Skeletal muscle satellite cell (primary cell): ENCODE results near the gene GRM8.

Experiments used
- H3K27me3 ChIP-seq: 2 replicates; pipeline ENCODE4 v1.7.0; 2013; ENCODE audit warnings: low read length; ENCODE audit not compliant: control insufficient read depth, insufficient read depth
- H3K36me3 ChIP-seq: 2 replicates; pipeline ENCODE4 v1.7.0; 2013; ENCODE audit warnings: mild to moderate bottlenecking, control low read depth, low read length; ENCODE audit not compliant: insufficient read depth
- H3K4me1 ChIP-seq: 2 replicates; pipeline ENCODE4 v1.7.0; 2013; ENCODE audit warnings: low read length; ENCODE audit not compliant: control insufficient read depth, insufficient read depth
- H3K4me2 ChIP-seq: 2 replicates; pipeline ENCODE4 v1.7.0; 2013; ENCODE audit warnings: mild to moderate bottlenecking, low read length
- H3K4me3 ChIP-seq: 2 replicates; pipeline ENCODE4 v1.7.0; 2013; ENCODE audit warnings: low read length
- H3K9ac ChIP-seq: 2 replicates; pipeline ENCODE4 v1.7.0; 2013; ENCODE audit warnings: mild to moderate bottlenecking, low read depth, low read length, moderate library complexity
- H3K9me3 ChIP-seq: replicated peaks from 2 replicates; pipeline ENCODE4 v1.7.0; 2013; ENCODE audit warnings: mild to moderate bottlenecking, control low read depth, low read length

GRM8 gene

DNA sequence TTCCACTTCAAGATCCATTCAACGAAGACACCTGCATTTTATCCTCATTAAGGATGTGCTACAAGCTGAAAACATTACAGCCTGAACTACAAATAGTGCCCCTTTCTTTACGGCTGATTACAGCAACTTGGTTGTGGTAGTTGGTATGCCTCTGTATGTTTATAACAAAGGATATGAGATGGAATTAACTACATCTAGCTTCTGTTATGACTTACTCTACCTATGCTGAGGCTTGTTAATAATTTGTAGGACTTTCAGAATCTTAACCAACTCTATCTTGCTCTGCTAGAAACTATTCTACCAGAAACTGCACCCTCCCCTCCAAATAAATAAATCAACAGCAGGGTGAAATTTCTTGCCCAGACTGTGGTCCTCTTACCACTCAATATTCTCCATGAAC lies 448.1 kb downstream of the GRM8 start:
- H3K27me3 ChIP-seq, result no peaks in the 10 kb centered on the region
- no peaks in the 10 kb centered on the region for H3K9me3 ChIP-seq

DNA sequence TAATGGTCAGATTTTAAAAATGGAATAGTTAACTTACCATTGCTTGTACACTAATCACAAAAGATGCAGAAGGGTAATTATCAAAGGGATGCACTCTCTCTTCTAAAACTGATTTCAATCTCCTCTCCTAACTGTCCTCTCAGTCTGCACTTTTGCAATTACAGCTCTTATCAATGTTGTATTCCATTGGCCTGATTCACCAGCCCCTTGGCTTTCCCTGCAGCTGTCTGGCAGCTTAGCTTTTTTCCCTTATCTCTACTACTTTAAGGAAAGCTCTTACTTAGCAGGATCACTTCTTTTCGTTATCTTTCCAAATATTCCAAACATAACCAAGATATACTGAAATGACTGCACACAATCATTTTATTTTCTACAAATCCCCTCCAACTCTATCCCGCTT lies 448.8 kb downstream of the GRM8 start:
- Histone ChIP-seq H3K36me3 (no peaks in the 10 kb centered on the region), H3K9ac (no peak overlapping the region), H3K9me3 (no peaks in the 10 kb centered on the region), H3K27me3 (no peaks in the 10 kb centered on the region), H3K4me3 (no peak overlapping the region), H3K4me2 (no peak overlapping the region), H3K4me1 (no peaks in the 10 kb centered on the region)

More for the DNA sequence above, 448.1 kb downstream of the GRM8 start:
- Histone ChIP-seq H3K9ac (no peak overlapping the region), H3K4me3 (no peak overlapping the region), H3K4me1 (no peaks in the 10 kb centered on the region), H3K36me3 (no peaks in the 10 kb centered on the region), H3K4me2 (no peak overlapping the region)

DNA sequence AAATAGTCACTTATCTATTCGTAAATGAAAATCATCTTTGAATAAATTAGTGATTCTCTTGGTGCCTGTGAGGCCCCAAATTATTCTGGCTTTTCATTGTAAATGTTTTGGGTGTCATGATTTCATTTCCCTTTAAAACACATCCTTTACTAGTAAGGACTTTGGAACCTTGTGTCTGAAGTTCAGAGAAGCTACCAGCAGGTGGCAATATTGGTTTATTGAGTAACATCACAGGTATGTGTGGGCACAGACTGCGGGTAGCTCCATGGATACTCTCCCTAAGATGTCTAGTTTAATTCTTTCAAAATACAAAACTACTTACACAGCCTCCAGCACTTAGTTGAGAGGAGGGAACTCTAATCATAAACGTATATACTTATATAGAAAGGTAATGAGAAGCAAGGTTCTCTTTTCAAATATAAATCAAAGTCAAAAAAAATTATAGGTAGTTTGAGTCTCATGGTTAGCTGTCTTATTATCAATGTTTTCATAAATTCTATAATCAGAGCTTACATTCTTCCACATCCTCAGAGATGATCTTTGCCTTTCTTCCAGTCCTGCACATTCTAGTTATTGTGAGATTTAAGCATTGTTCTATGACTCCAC lies 449.6 kb downstream of the GRM8 start:
- no peaks in the 10 kb centered on the region for H3K36me3 ChIP-seq
- no peak overlapping the region for H3K9ac ChIP-seq
- no peak overlapping the region for H3K4me3 ChIP-seq
- H3K27me3 ChIP-seq, result no peaks in the 10 kb centered on the region
- H3K4me1 ChIP-seq, result no peaks in the 10 kb centered on the region
- H3K4me2 ChIP-seq, result no peak overlapping the region
- no peaks in the 10 kb centered on the region for H3K9me3 ChIP-seq

DNA sequence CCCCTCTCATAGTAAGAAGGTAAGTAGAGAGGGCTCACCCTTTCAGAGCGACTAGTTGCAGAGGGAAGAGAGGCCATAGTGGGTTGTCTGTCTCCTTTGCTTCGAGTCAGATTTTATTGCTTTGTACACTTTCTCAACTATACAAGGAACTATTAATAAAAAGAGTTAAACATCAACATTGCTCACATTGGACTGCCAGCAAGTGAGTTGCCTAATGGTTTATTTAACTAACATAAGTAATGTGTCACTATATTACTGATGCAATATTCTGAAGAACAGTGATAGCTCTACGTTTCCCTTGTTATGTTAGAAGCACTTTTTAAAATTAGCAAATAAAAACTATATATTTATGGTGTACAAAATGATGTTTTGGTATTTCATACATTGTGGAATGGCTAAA lies 451.0 kb downstream of the GRM8 start:
- Histone ChIP-seq H3K9me3 (no peaks in the 10 kb centered on the region), H3K9ac (no peak overlapping the region), H3K27me3 (no peaks in the 10 kb centered on the region), H3K4me3 (no peak overlapping the region), H3K4me1 (no peaks in the 10 kb centered on the region), H3K4me2 (no peak overlapping the region), H3K36me3 (no peaks in the 10 kb centered on the region)

DNA sequence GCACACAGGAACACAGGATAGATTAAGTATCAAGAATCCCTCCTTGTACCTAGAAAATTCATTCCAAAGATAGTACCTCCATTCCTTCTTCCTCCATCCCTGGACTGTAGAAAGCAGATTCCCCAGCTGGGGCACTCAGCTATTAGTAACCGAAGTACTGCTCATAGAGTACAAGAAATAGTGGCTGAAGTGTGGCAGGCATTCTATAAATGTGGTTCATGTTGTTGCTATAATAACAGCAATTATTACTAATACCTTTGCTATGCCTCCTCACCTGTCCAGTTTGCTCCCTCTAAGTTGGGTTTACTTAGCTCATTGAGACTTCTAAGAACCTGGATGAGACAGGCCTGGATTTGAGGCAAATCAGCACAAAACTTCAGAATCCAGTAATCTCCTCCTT lies 453.2 kb downstream of the GRM8 start:
- Histone ChIP-seq H3K27me3 (no peaks in the 10 kb centered on the region), H3K4me2 (no peak overlapping the region), H3K9ac (no peak overlapping the region), H3K4me1 (no peaks in the 10 kb centered on the region), H3K4me3 (no peak overlapping the region), H3K36me3 (no peaks in the 10 kb centered on the region), H3K9me3 (no peaks in the 10 kb centered on the region)

GRCh38 chr7:126792521-126792920 lies 460.2 kb downstream of the GRM8 start:
- no peaks in the 10 kb centered on the region for H3K4me1 ChIP-seq
- H3K36me3 ChIP-seq, result no peaks in the 10 kb centered on the region
- no peaks in the 10 kb centered on the region for H3K9me3 ChIP-seq
- H3K9ac ChIP-seq, result no peak overlapping the region
- H3K27me3 ChIP-seq, result no peaks in the 10 kb centered on the region
- H3K4me3 ChIP-seq, result no peak overlapping the region
- no peak overlapping the region for H3K4me2 ChIP-seq

- no peak overlapping the region for H3K4me2 ChIP-seq
- H3K36me3 ChIP-seq, result no peaks in the 10 kb centered on the region
- no peaks in the 10 kb centered on the region for H3K27me3 ChIP-seq
- no peaks in the 10 kb centered on the region for H3K4me1 ChIP-seq
- H3K4me3 ChIP-seq, result no peak overlapping the region
- H3K9me3 ChIP-seq, result no peaks in the 10 kb centered on the region
- no peak overlapping the region for H3K9ac ChIP-seq
These were observed 461.4 kb downstream of the GRM8 start for GRCh38 chr7:126791306-126791705.

GRCh38 chr7:126790763-126791162 lies 462.0 kb downstream of the GRM8 start:
- Histone ChIP-seq H3K4me1 (no peaks in the 10 kb centered on the region), H3K36me3 (no peaks in the 10 kb centered on the region), H3K9me3 (no peaks in the 10 kb centered on the region), H3K9ac (no peak overlapping the region), H3K27me3 (no peaks in the 10 kb centered on the region), H3K4me2 (no peak overlapping the region), H3K4me3 (no peak overlapping the region)

DNA sequence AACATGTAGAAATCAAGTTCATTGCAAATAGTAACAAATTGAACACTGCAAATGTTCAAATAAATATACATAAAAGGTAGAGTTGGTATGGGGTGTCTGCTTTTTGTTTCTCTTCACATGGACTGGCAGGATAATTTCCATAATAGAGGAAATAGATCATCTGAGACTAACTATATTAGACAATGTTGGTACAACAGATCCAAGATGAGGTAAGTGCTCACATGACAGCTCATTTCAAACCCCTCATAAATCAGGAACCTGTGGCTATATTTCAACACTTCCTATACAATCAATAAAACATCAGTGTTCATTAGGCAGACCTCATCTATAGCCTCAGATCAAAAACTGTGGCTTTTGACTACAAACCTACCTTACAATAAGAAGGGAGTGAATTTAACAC lies 469.1 kb downstream of the GRM8 start:
- Histone ChIP-seq H3K4me2 (no peak overlapping the region), H3K9ac (no peak overlapping the region), H3K4me3 (no peak overlapping the region), H3K4me1 (no peaks in the 10 kb centered on the region), H3K9me3 (no peaks in the 10 kb centered on the region), H3K27me3 (no peaks in the 10 kb centered on the region), H3K36me3 (no peaks in the 10 kb centered on the region)

DNA sequence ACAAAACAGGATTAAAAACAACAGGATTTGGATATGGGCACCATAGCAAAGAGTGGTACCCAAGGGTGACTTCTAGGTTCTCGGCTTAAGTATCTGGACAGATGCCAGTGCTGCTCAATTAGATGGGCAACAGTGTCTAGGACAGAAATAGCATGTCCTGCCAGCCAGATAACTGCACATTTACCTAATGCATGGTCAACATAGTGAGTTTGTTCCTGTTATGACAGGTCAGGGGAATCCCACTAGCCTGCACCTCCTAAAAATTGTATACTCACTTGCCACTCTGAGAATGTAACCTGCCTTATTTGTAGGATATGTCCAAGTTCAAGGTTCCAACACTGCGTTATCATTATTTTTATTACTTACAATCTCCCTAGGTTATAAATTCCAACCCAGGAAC lies 471.7 kb downstream of the GRM8 start:
- no peaks in the 10 kb centered on the region for H3K9me3 ChIP-seq
- H3K9ac ChIP-seq, result no peak overlapping the region
- no peaks in the 10 kb centered on the region for H3K4me1 ChIP-seq
- H3K4me2 ChIP-seq, result no peak overlapping the region
- H3K4me3 ChIP-seq, result no peak overlapping the region
- no peaks in the 10 kb centered on the region for H3K27me3 ChIP-seq
- H3K36me3 ChIP-seq, result no peaks in the 10 kb centered on the region

- H3K4me2 ChIP-seq, result no peak overlapping the region
- no peaks in the 10 kb centered on the region for H3K9me3 ChIP-seq
- H3K9ac ChIP-seq, result no peak overlapping the region
- no peaks in the 10 kb centered on the region for H3K36me3 ChIP-seq
- H3K4me3 ChIP-seq, result no peak overlapping the region
- no peaks in the 10 kb centered on the region for H3K27me3 ChIP-seq
- no peaks in the 10 kb centered on the region for H3K4me1 ChIP-seq
These were observed 474.6 kb downstream of the GRM8 start for GRCh38 chr7:126778101-126778500.

DNA sequence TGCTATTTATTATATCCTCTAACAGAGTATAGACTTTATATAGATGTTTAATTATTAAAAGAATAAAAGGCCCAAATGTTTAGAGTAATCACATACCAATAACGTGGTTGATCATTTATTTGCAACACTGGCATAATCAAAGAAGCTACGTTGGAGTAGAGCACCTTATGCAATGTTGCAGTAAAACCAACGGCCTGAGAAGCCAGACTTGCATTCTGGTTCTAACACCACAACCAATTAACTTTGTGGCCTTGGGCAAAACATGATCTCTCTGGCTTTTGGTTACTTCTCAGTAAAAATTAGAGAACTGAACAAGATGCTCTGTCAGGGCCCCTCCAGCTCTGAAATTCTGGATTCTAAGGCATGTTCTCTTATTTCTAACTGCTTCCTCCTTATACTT lies 476.2 kb downstream of the GRM8 start:
- H3K9me3 ChIP-seq, result no peaks in the 10 kb centered on the region
- no peak overlapping the region for H3K9ac ChIP-seq
- H3K36me3 ChIP-seq, result no peaks in the 10 kb centered on the region
- H3K27me3 ChIP-seq, result no peaks in the 10 kb centered on the region
- H3K4me3 ChIP-seq, result no peak overlapping the region
- H3K4me1 ChIP-seq, result no peaks in the 10 kb centered on the region
- H3K4me2 ChIP-seq, result no peak overlapping the region
